Hepatocyte (in vitro differentiated cells): ENCODE results near the gene STAC.

Experiments used
- CTCF ChIP-seq: fragments of 200-600 bp; sonication (generic); IDR thresholded peaks from 2 replicates; pipeline ENCODE4 v1.5.1; 2016; ENCODE audit warnings: antibody characterized with exemption, mild to moderate bottlenecking; ENCODE audit not compliant: poor library complexity
- EZH2 ChIP-seq: fragments of 200-600 bp; sonication (generic); IDR thresholded peaks from 2 replicates; pipeline ENCODE4 v1.6.1; 2016; ENCODE audit warnings: antibody characterized with exemption, mild to moderate bottlenecking, borderline replicate concordance

- TF ChIP-seq CTCF (peak; percentile 9), EZH2 (no peak)
Observed at GRCh38 chr3:36408146-36408545, 27.8 kb downstream of the STAC start.
